Measurements from ENCODE around the gene FCHO1.

DNA sequence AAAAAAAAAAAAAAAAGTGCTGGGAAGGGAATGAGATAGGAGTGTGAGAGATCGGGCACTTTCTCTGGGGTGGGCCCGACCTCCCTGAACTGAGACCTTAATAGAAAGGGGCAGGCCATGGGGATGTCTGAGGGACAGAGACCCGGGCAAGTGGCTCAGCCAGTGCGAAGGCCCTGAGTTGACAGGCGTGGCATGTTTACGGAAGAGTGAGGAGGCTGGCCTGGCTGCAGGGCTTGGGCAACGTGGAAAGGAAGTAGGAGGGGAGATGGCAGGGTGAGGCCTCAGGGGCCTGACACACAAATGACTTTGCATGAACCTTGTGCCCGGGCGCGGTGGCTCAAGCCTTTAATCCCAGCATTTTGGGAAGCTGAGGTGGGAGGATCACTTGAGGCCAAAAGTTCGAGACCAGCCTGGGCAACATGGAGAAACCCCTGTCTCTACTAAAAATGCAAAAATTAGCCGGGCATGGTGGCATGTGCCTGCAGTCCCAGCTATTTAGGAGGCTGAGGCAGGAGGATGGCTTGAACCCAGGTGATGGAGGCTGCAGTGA, 13.9 kb downstream of the FCHO1 start:
- TF ChIP-seq GATA3 (IDR thresholded peaks at IDR 0.05; ENCODE audit: low read depth, low read length) (no peak), GATA2 (IDR thresholded peaks at IDR 0.05; ENCODE audit: low read depth, low read length) (no peak)

All from SH-SY5Y (cell line).